ENCODE results near the gene CLCF1. TPM values are rescaled to one million over a fixed set of nuclear protein-coding genes. Genes with fewer than 3 reads are reported as not detected.

Gene CLCF1
- total and polyA plus RNA-seq, 10 of the 15 experiments (the other 5 are each of a cell fraction or from before 2014, with no cell fraction given) = 0.16 to 2.1 (median 0.63) TPM; not detected in 1

GRCh38 chr11:67353317-67354074 is 19.9 kb downstream of the CLCF1 start, which contains the start of gene POLD4 (continued):
- TF ChIP-seq MLLT1 (IDR thresholded peaks at IDR 0.05) (peak; percentile 74), TBL1XR1 (IDR thresholded peaks at IDR 0.05; ENCODE audit: low read depth, low read length) (peak; percentile 77; the same call in 1 of the 2 replicates), ZNF622 (IDR thresholded peaks at IDR 0.05) (no peak), NBN (IDR thresholded peaks at IDR 0.05) (peak; percentile 75; the same call in 1 of the 2 replicates), GATAD2B (conservative IDR thresholded peaks at IDR 0.05; ENCODE audit: low read depth) (peak; percentile 87), ELK1 (IDR thresholded peaks at IDR 0.05; ENCODE audit: low read depth, low read length) (no peak), MAX (IDR thresholded peaks at IDR 0.05; ENCODE audit: low read depth, low read length) (no peak), BHLHE40 (IDR thresholded peaks at IDR 0.05; ENCODE audit: borderline replicate concordance in 1 of 2, low read depth in 2 of 2, low read length in 1 of 2) (peak; percentile 23 to 50; a peak in 1 of 4 replicates), SUZ12 (IDR thresholded peaks at IDR 0.05; ENCODE audit: unreplicated experiment) (no peak), MXI1 (IDR thresholded peaks at IDR 0.05; ENCODE audit: low read depth, low read length) (no peak), ZNF592 (IDR thresholded peaks at IDR 0.05) (0 out of 2 replicates have a peak, but pooled peaks have one; percentile 31), ZBTB11 (CRISPR knock-in tag; IDR thresholded peaks at IDR 0.05) (no peak), TCF12 (IDR thresholded peaks at IDR 0.05; ENCODE audit: low read depth, low read length) (peak; percentile 71), YY1 (IDR thresholded peaks at IDR 0.05; ENCODE audit: low read depth, low read length) (peak; percentile 81), IRF5 (IDR thresholded peaks at IDR 0.05; ENCODE audit: borderline replicate concordance) (no peak)
